ENCODE data around the gene STK24. TPM values are rescaled to one million over a fixed set of nuclear protein-coding genes. Genes with fewer than 3 reads are reported as not detected.

Gene STK24
- total RNA-seq, 1 donor = 56.6 TPM

- DNase-seq (ENCODE audit: low read depth) = no peak
- H3K4me3 ChIP-seq (ENCODE audit: low read depth, low read length) = no peak overlapping the region
- no peak for TF ChIP-seq CTCF (IDR thresholded peaks at IDR 0.05; ENCODE audit: insufficient read depth, low read depth, low read length)
These were observed 117.1 kb downstream of the STK24 start for GRCh38 chr13:98459721-98460370.

GRCh38 chr13:98459171-98459681 lies 117.7 kb downstream of the STK24 start:
- no peak overlapping the region for H3K4me3 ChIP-seq (ENCODE audit: low read depth, low read length)
- no peak for TF ChIP-seq CTCF (IDR thresholded peaks at IDR 0.05; ENCODE audit: insufficient read depth, low read depth, low read length)
- no peak for DNase-seq (ENCODE audit: low read depth)

GRCh38 chr13:98458431-98458830 lies 118.5 kb downstream of the STK24 start:
- TF ChIP-seq CTCF (IDR thresholded peaks at IDR 0.05; ENCODE audit: insufficient read depth, low read depth, low read length) = no peak
- H3K4me3 ChIP-seq (ENCODE audit: low read depth, low read length) = no peak overlapping the region
- no peak for DNase-seq (ENCODE audit: low read depth)

- TF ChIP-seq CTCF (IDR thresholded peaks at IDR 0.05; ENCODE audit: insufficient read depth, low read depth, low read length) = no peak
These were observed 119.9 kb downstream of the STK24 start for GRCh38 chr13:98457053-98457452.

GRCh38 chr13:98456413-98456845 lies 120.5 kb downstream of the STK24 start:
- no peak for DNase-seq (ENCODE audit: low read depth)
- no peak overlapping the region for H3K4me3 ChIP-seq (ENCODE audit: low read depth, low read length)
- TF ChIP-seq CTCF (IDR thresholded peaks at IDR 0.05; ENCODE audit: insufficient read depth, low read depth, low read length) = no peak

More at GRCh38 chr13:98457053-98457452, 119.9 kb downstream of the STK24 start:
- H3K4me3 ChIP-seq (ENCODE audit: low read depth, low read length) = no peak overlapping the region
- no peak for DNase-seq (ENCODE audit: low read depth)

GRCh38 chr13:98454389-98454881 lies 122.5 kb downstream of the STK24 start:
- no peak for TF ChIP-seq CTCF (IDR thresholded peaks at IDR 0.05; ENCODE audit: insufficient read depth, low read depth, low read length)
- DNase-seq (ENCODE audit: low read depth) = peak; percentile 95
- no peak overlapping the region for H3K4me3 ChIP-seq (ENCODE audit: low read depth, low read length)

All from fibroblast of villous mesenchyme (primary cell).